ENCODE measurements around the gene KAT8. TPM values are rescaled to one million over a fixed set of nuclear protein-coding genes. Genes with fewer than 3 reads are reported as not detected.

KAT8 gene
- total and polyA plus RNA-seq, 9 of the 15 experiments (the other 6 are each of a cell fraction or from before 2014, with no cell fraction given) = 10.0 to 98.5 (median 76.4) TPM

GRCh38 chr16:31120129-31120528 is 2.7 kb downstream of the KAT8 start:
- Histone ChIP-seq H3K27ac (ENCODE audit: extremely low read depth, low read depth, low read length) (no peak overlapping the region), H4K20me1 (replicated peaks; ENCODE audit: control insufficient read depth, insufficient read depth, low read length) (peaks cover 5% of the 10 kb centered on the region; the same call in 1 of the 2 replicates), H3K4me1 (replicated peaks in 1 of 2; ENCODE audit: control insufficient read depth in 2 of 2, insufficient read depth in 2 of 2, low read length in 2 of 2) (peaks cover 2 to 19% of the 10 kb centered on the region in 2 experiments; a peak in 4 of 5 replicates), H3K9me1 (ENCODE audit: control insufficient read depth, insufficient read depth, low read length) (no peaks in the 10 kb centered on the region), H3K9ac (ENCODE audit: insufficient read depth in 1 of 2, low read depth in 2 of 2, low read length in 2 of 2) (peak overlapping the region in 1 of 2 experiments; percentile 37; a peak in 1 of 4 replicates), H2AFZ (ENCODE audit: low read depth, low read length) (no peak overlapping the region), H3K4me2 (ENCODE audit: insufficient read depth, low read length) (no peak overlapping the region), H3K9me3 (replicated peaks; ENCODE audit: control insufficient read depth, insufficient read depth, low read depth, low read length) (no peaks in the 10 kb centered on the region), H3K79me2 (ENCODE audit: control insufficient read depth, insufficient read depth, low read length) (peaks cover 38% of the 10 kb centered on the region), H3K4me3 (no peak overlapping the region), H3K36me3 (ENCODE audit: control insufficient read depth, insufficient read depth, low read length) (peaks cover 61% of the 10 kb centered on the region), H3K27me3 (ENCODE audit: control insufficient read depth in 2 of 2, insufficient read depth in 2 of 2, low read length in 2 of 2) (no peaks in the 10 kb centered on the region)
- DNase-seq (ENCODE audit: extremely low read depth in 1 of 4, low spot score in 3 of 4) = no peak
- in situ Hi-C loops (cut with MboI) = no loop called here
- 97% methylated on average over 8 of the region's 16 CpGs for WGBS (ENCODE audit: insufficient coverage, low coverage, missing lambda C conversion rate)
- ChIA-PET CTCF (ENCODE audit: low intra/inter-chr PET ratio) (no interaction called here), POLR2A (interaction anchor here (0.6 to 6.0 kb wide), 8 partner anchors 8 to 60 kb away, joined by 3 to 35 read pairs (median 4); partner anchors contain the start of gene FUS)
- FAIRE-seq = no peak
- ATAC-seq = no peak
- TF ChIP-seq CGGBP1 (CRISPR knock-in tag; IDR thresholded peaks at IDR 0.05) (no peak), RBFOX2 (IDR thresholded peaks at IDR 0.05; ENCODE audit: low read depth, low read length) (0 out of 2 replicates have a peak, but pooled peaks have one; percentile 22), THRB (CRISPR knock-in tag; conservative IDR thresholded peaks at IDR 0.05) (no peak)
- intact Hi-C loops (cut with micrococcal nuclease) = no loop called here
- no TSS peak for BruUV-seq (replicated peaks)

- ATAC-seq (no peak), DNase-seq (ENCODE audit: extremely low read depth in 1 of 4, low spot score in 3 of 4) (no peak), FAIRE-seq (no peak)
- H3K4me3 ChIP-seq = no peak overlapping the region
- H3K36me3 ChIP-seq (ENCODE audit: control insufficient read depth, insufficient read depth, low read length) = peaks cover 71% of the 10 kb centered on the region
- ChIA-PET CTCF (ENCODE audit: low intra/inter-chr PET ratio) (no interaction called here), POLR2A (interaction anchor here (1.4 to 5.0 kb wide), 2 partner anchors 8 to 9 kb away, joined by 4 to 44 read pairs; partner anchors contain the start of gene KAT8)
- no peaks in the 10 kb centered on the region for H4K20me1 ChIP-seq (replicated peaks; ENCODE audit: control insufficient read depth, insufficient read depth, low read length)
- H3K9me3 ChIP-seq (replicated peaks; ENCODE audit: control insufficient read depth, insufficient read depth, low read depth, low read length) = no peaks in the 10 kb centered on the region
- H3K9ac ChIP-seq (ENCODE audit: insufficient read depth in 1 of 2, low read depth in 2 of 2, low read length in 2 of 2) = no peak overlapping the region; a peak in 1 of 4 replicates
- TF ChIP-seq ZFP36 (IDR thresholded peaks at IDR 0.05; ENCODE audit: low read depth, low read length, partially characterized antibody) (peak; percentile 88), STAT5A (IDR thresholded peaks at IDR 0.05; ENCODE audit: borderline replicate concordance, low read length) (no peak)
- H3K27me3 ChIP-seq (ENCODE audit: control insufficient read depth in 2 of 2, insufficient read depth in 2 of 2, low read length in 2 of 2) = no peaks in the 10 kb centered on the region
- no peak overlapping the region for H3K27ac ChIP-seq (ENCODE audit: extremely low read depth, low read depth, low read length)
- in situ Hi-C loops (cut with MboI) (no loop called here), intact Hi-C loops (cut with micrococcal nuclease) (no loop called here)
- WGBS (ENCODE audit: insufficient coverage, low coverage, missing lambda C conversion rate) = 95% methylated on average over 3 of the region's 3 CpGs
- no peak overlapping the region for H3K4me2 ChIP-seq (ENCODE audit: insufficient read depth, low read length)
- H3K9me1 ChIP-seq (ENCODE audit: control insufficient read depth, insufficient read depth, low read length) = no peaks in the 10 kb centered on the region
- no peaks in the 10 kb centered on the region for H3K79me2 ChIP-seq (ENCODE audit: control insufficient read depth, insufficient read depth, low read length)
- BruUV-seq (replicated peaks) = no TSS peak
- H2AFZ ChIP-seq (ENCODE audit: low read depth, low read length) = no peak overlapping the region
- H3K4me1 ChIP-seq (replicated peaks in 1 of 2; ENCODE audit: control insufficient read depth in 2 of 2, insufficient read depth in 2 of 2, low read length in 2 of 2) = peaks cover 22 to 38% of the 10 kb centered on the region in 2 experiments
Measured at GRCh38 chr16:31125844-31126243, 8.4 kb downstream of the KAT8 start.
